BE2C (cell line): Measurements from ENCODE around the gene BRIP1.

ENCODE experiments used
- DNase-seq: peaks from one replicate; pipeline ENCODE4 v3.0.0-alpha.2; 2020
- H3K27me3 ChIP-seq: fragments of 250-450 bp; sonication (Bioruptor Pico); 2 replicates; pipeline ENCODE4 v1.5.1; 2020; ENCODE audit warnings: mild to moderate bottlenecking
- H3K36me3 ChIP-seq: fragments of 250-450 bp; sonication (Bioruptor Pico); 2 replicates; pipeline ENCODE4 v1.5.1; 2020; ENCODE audit warnings: mild to moderate bottlenecking
- H3K4me1 ChIP-seq: fragments of 250-450 bp; sonication (Bioruptor Pico); 2 replicates; pipeline ENCODE4 v1.5.1; 2020
- H3K4me3 ChIP-seq: 2 replicates; pipeline ENCODE4 v1.5.1; 2011; ENCODE audit warnings: low read depth, low read length
- H3K9me3 ChIP-seq: fragments of 250-450 bp; sonication (Bioruptor Pico); 2 replicates; pipeline ENCODE4 v1.5.1; 2020
- CTCF ChIP-seq: IDR thresholded peaks from 2 replicates; pipeline ENCODE4 v1.5.1; 2012; ENCODE audit warnings: mild to moderate bottlenecking, low read depth, low read length

BRIP1 gene

GRCh38 chr17:61814485-61814884 lies 48.8 kb downstream of the BRIP1 start:
- no peak for TF ChIP-seq CTCF
- no peaks in the 10 kb centered on the region for H3K27me3 ChIP-seq
- no peaks in the 10 kb centered on the region for H3K9me3 ChIP-seq

GRCh38 chr17:61813211-61813610 lies 50.1 kb downstream of the BRIP1 start:
- no peaks in the 10 kb centered on the region for H3K9me3 ChIP-seq
- DNase-seq: no peak
- H3K27me3 ChIP-seq: no peaks in the 10 kb centered on the region
- 0 out of 2 replicates have a peak, but pooled peaks cover 2% of the 10 kb centered on the region for H3K36me3 ChIP-seq
- H3K4me1 ChIP-seq: no peaks in the 10 kb centered on the region
- TF ChIP-seq CTCF: no peak
- H3K4me3 ChIP-seq: no peak overlapping the region

More at GRCh38 chr17:61814485-61814884, 48.8 kb downstream of the BRIP1 start:
- H3K4me1 ChIP-seq: no peaks in the 10 kb centered on the region
- no peak overlapping the region for H3K4me3 ChIP-seq
- no peak for DNase-seq
- H3K36me3 ChIP-seq: peaks cover 5% of the 10 kb centered on the region; the same call in 1 of the 2 replicates

GRCh38 chr17:61812747-61813146 lies 50.6 kb downstream of the BRIP1 start:
- no peaks in the 10 kb centered on the region for H3K4me1 ChIP-seq
- TF ChIP-seq CTCF: no peak

GRCh38 chr17:61809816-61810392 lies 53.4 kb downstream of the BRIP1 start:
- DNase-seq: no peak
- no peak overlapping the region for H3K4me3 ChIP-seq
- no peaks in the 10 kb centered on the region for H3K36me3 ChIP-seq
- no peaks in the 10 kb centered on the region for H3K27me3 ChIP-seq
- H3K4me1 ChIP-seq: no peaks in the 10 kb centered on the region
- TF ChIP-seq CTCF: no peak
- H3K9me3 ChIP-seq: no peaks in the 10 kb centered on the region

More at GRCh38 chr17:61812747-61813146, 50.6 kb downstream of the BRIP1 start:
- no peaks in the 10 kb centered on the region for H3K27me3 ChIP-seq
- DNase-seq: no peak
- H3K36me3 ChIP-seq: 0 out of 2 replicates have a peak, but pooled peaks cover 2% of the 10 kb centered on the region
- no peak overlapping the region for H3K4me3 ChIP-seq
- no peaks in the 10 kb centered on the region for H3K9me3 ChIP-seq

GRCh38 chr17:61808442-61808841 lies 54.9 kb downstream of the BRIP1 start:
- no peak for DNase-seq
- Histone ChIP-seq H3K4me1 (no peaks in the 10 kb centered on the region), H3K36me3 (no peaks in the 10 kb centered on the region), H3K27me3 (no peaks in the 10 kb centered on the region), H3K9me3 (no peaks in the 10 kb centered on the region), H3K4me3 (no peak overlapping the region)
- TF ChIP-seq CTCF: no peak

GRCh38 chr17:61806936-61807335 lies 56.4 kb downstream of the BRIP1 start:
- Histone ChIP-seq H3K9me3 (no peaks in the 10 kb centered on the region), H3K4me1 (no peaks in the 10 kb centered on the region), H3K36me3 (no peaks in the 10 kb centered on the region), H3K27me3 (no peaks in the 10 kb centered on the region), H3K4me3 (no peak overlapping the region)
- TF ChIP-seq CTCF: no peak
- no peak for DNase-seq
